ENCODE results near the gene ARL15. TPM values are rescaled to one million over a fixed set of nuclear protein-coding genes. Genes with fewer than 3 reads are reported as not detected.
A peak's percentile ranks its signal among the peaks of the same experiment; 100 is the strongest.
"Not testable (repeated sequence)": the region's sequence is repeated elsewhere in the genome, so short reads cannot be mapped to it uniquely, and the experiment has no call there.

The ARL15 gene
- total RNA-seq = 1 to 10 TPM; 5.4 to 6.3 (median 6.1) TPM

DNA sequence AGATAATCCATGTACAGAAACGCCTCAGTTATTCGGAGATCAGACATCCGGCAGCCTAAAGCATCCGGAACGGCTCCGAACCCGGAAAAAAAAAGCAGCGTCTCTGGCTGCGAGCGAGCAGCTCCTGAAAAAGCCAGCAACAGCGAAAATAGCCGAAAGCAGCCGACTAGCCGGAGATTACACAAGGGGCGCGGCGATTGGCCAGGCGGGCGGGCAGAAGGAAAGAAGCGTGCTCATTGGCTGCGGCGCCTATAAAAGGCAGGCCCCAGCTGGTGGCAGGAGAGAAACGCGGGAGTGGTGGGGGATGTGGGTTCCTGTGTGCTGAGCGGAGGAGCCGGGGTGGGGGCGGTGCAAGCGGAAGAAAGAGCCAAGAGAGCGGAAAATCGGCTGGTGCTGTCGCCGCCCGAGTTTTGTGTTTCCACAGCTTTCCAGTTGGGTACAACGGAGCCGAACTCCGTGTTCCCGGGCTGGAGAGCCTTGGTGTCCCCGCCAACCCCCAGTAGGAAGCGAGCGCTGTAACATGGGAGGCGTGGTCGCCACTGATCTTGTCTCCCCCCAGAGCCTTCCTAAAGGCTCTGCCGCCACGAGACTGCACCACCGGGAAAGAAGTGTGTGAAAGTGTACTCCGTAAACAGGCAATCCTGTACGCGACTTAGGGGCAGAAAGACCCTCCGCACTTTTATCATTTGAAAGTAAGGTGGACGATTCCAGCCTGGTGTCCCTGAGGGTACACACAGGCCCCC lies at the start of gene ARL15:
Gene ARL15 (minus strand): TSS at position 141 of the 743 bp plus-strand sequence.
- peaks cover 22% of the 10 kb centered on the region for H3K4me1 Mint-ChIP-seq (ENCODE audit: low read depth)
- no peaks in the 10 kb centered on the region for H3K36me3 Mint-ChIP-seq (ENCODE audit: insufficient read depth)
- peaks cover 11% of the 10 kb centered on the region for H3K27me3 Mint-ChIP-seq (ENCODE audit: low read depth)
- DNase-seq (peak; percentile 97), ATAC-seq (peak; percentile 94 to 97)
- H3K4me3 Mint-ChIP-seq = peak within 1 kb of the TSS; percentile 92
- no peaks in the 10 kb centered on the region for H3K9me3 Mint-ChIP-seq

DNA sequence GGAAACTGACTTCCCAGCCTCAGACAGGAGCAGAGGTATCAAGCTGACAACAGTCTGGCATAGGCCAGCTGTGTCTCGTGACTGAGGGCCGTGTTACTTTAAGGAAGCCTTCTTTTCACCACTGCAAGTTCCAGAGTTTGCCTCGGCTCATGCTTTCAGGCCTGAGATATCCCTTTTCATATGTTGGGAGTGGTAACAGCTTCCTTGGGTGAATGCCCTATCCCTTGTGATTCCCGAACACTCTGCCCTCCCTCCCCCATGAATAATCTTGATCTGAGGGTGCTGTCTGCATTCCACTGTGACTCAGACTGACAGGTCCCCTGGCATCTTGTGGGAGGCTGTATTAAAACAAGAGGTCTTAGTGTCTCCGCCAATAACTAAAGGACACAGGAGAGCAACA lies 49.7 kb upstream of the ARL15 start:
- Mint-ChIP-seq H3K4me1 (ENCODE audit: low read depth) (no peaks in the 10 kb centered on the region), H3K9me3 (no peaks in the 10 kb centered on the region), H3K4me3 (no peak overlapping the region), H3K36me3 (ENCODE audit: insufficient read depth) (no peaks in the 10 kb centered on the region), H3K27me3 (ENCODE audit: low read depth) (peaks cover 17% of the 10 kb centered on the region)
- ATAC-seq = no peak
- no peak for DNase-seq

DNA sequence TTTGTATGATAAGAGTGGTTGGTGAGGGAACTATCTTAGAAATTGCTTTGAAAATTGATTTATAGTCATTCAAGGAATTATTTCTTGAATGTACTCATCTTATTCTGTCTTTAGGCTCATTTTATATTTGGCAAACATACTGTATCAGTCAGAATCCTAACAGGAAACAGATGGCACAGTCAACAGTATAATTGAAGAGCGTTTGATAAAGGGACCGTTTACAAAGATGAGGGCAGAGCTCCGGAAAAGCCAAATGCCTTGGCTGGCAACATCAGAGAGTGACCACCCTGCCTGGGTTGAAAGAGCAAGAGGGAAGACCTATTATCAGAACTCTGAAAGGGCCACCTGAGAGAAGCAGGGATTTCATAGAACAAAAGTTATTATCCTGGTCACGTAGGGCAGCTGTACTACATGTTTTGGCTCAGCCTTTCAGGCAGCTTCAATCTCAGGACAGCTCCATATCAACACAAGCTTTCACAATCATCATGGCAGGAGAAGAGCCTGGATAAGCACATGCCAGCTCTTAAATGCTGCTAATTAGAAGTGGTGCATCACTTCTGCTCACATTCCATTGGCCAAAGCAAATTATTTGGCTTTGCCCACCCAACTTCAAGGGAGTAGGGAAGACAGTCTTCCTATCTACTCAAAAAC lies 47.2 kb upstream of the ARL15 start:
- H3K9me3 Mint-ChIP-seq = peaks cover 12% of the 10 kb centered on the region
- ATAC-seq (no peak), DNase-seq (no peak)
- H3K36me3 Mint-ChIP-seq (ENCODE audit: insufficient read depth) = no peaks in the 10 kb centered on the region
- peaks cover 13% of the 10 kb centered on the region for H3K27me3 Mint-ChIP-seq (ENCODE audit: low read depth)
- no peaks in the 10 kb centered on the region for H3K4me1 Mint-ChIP-seq (ENCODE audit: low read depth)
- no peak overlapping the region for H3K4me3 Mint-ChIP-seq

DNA sequence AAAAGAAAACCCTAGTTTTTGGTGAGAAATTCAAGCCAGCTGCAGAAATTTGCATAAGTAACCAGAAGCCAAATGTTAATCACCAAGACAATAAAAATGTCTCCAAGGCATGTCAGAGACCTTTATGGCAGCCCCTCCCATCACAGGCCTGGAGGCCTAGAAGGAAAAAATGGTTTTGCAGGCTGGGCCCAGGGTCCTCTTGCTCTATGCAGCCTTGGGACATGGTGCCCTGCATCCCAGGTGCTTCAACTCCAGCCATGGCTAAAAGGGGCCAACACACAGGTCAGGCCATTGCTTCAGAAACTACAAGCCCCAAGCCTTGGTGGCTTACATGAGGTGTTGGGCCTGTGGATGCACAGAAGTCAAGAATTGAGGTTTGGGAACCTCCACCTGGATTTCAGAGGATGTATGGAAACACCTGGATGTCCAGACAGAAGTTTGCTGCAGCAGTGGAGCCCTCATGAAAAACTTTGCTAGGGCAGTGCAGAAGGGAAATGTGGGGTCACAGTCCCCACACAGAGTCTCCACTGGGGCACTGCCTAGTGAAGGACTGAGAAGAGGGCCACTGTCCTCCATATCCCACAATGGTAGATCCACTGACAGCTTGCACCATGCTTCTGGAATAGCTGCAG lies 43.7 kb upstream of the ARL15 start:
- ATAC-seq = not testable (repeated sequence)

GRCh38 chr5:54352580-54352979 lies 42.2 kb upstream of the ARL15 start:
- not testable (repeated sequence) for H3K27me3 Mint-ChIP-seq (ENCODE audit: low read depth); DNase-seq; H3K4me3 Mint-ChIP-seq; H3K36me3 Mint-ChIP-seq (ENCODE audit: insufficient read depth); H3K4me1 Mint-ChIP-seq (ENCODE audit: low read depth); ATAC-seq
- H3K9me3 Mint-ChIP-seq = peaks cover 13% of the 10 kb centered on the region

More for the DNA sequence above, 43.7 kb upstream of the ARL15 start:
- not testable (repeated sequence) for H3K36me3 Mint-ChIP-seq (ENCODE audit: insufficient read depth); H3K27me3 Mint-ChIP-seq (ENCODE audit: low read depth); H3K4me3 Mint-ChIP-seq; DNase-seq; H3K4me1 Mint-ChIP-seq (ENCODE audit: low read depth)
- peaks cover 13% of the 10 kb centered on the region for H3K9me3 Mint-ChIP-seq

DNA sequence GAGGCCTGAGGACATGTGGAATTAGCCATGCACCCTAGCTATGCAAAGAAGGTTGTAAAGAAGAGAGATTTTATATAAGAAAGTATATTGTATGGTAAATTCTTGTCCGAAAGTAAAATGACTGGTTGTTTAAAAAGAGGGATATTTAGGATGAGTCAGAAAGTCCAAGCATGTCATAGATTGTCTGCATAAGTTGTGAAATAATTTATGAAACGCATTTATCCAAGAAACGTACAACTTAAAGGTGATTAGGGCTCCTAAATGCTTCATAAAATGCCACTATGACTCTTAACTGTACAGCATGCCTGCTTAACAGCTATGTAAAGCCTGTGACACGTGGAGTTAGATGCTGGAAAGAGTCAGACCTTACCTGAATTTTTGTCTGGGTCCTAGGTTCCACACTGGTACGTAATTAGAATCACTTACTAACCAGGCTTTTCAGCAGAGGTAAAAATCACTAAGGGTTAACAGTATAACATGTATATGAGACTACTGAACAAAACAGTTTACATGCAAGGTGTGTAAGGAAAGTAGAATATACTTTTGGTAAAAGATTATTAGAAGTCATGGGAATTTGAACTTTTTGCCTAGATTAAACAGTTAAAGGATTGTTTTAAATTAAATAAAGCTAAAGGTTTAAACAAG lies 37.0 kb upstream of the ARL15 start:
- no peak for ATAC-seq
- H3K36me3 Mint-ChIP-seq (ENCODE audit: insufficient read depth) = no peaks in the 10 kb centered on the region
- DNase-seq = no peak
- no peaks in the 10 kb centered on the region for H3K27me3 Mint-ChIP-seq (ENCODE audit: low read depth)
- peaks cover 8% of the 10 kb centered on the region for H3K9me3 Mint-ChIP-seq
- no peak overlapping the region for H3K4me3 Mint-ChIP-seq
- H3K4me1 Mint-ChIP-seq (ENCODE audit: low read depth) = no peaks in the 10 kb centered on the region

DNA sequence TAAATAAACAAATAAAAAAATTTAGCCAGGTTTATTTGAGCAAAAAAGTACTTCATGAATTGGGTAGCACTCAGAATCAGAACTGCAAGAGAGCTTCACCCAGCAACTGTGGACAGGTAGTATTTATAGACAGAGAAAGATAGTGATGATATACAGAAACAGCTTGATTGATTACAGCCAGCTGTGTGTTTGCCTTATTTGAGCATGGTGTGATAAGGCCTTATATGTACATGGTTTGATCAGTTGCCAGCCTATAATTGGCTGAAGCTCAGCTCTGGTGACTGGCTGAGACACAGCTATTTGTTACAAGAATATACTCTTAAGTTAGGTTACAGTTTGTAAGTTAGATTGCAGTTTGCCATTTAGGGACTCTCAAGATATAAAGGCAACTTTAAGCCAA lies 34.3 kb upstream of the ARL15 start:
- ATAC-seq (no peak), DNase-seq (no peak)
- H3K9me3 Mint-ChIP-seq = peaks cover 8% of the 10 kb centered on the region
- peaks cover 1% of the 10 kb centered on the region for H3K27me3 Mint-ChIP-seq (ENCODE audit: low read depth)
- H3K36me3 Mint-ChIP-seq (ENCODE audit: insufficient read depth) = no peaks in the 10 kb centered on the region
- no peak overlapping the region for H3K4me3 Mint-ChIP-seq
- H3K4me1 Mint-ChIP-seq (ENCODE audit: low read depth) = no peaks in the 10 kb centered on the region

DNA sequence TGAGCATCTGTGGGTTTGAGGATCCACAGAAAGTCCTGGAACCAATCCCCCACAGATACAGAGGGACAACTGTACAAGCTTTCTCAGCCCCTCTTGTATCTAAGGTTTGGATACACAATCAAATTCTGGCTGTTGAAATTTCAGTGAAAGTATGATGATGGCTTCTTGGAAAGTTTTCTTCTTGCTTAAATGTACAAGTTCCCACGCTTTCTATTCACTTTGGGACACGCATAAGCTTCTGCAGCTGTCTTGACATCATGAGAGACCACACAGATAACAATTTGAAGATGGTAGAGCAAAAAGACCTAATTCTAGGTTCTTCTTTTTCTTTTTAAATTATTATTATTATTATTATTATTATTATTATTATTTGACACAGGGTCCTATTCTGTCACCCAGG lies 31.6 kb upstream of the ARL15 start:
- Mint-ChIP-seq H3K4me1 (ENCODE audit: low read depth) (no peaks in the 10 kb centered on the region), H3K9me3 (peaks cover 19% of the 10 kb centered on the region), H3K27me3 (ENCODE audit: low read depth) (peaks cover 1% of the 10 kb centered on the region), H3K4me3 (no peak overlapping the region), H3K36me3 (ENCODE audit: insufficient read depth) (no peaks in the 10 kb centered on the region)
- no peak for DNase-seq
- ATAC-seq = no peak

DNA sequence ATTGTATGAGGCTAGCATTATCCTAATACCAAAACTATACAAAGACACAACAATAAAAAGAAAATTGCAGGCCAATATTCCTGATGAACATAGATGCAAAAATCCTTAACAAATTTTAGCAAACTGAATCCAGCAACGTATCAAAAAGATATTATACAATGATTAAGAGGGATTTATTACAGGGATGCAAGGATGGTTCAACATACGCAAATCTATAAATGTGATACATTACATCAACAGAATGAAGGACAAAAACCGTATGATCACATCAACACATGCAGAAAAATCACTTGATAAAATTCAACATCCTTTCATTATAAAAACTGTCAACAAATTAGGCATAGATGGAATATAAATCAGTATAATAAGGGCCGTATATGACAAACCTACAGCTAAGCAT lies 27.1 kb upstream of the ARL15 start:
- Mint-ChIP-seq H3K36me3 (ENCODE audit: insufficient read depth) (no peaks in the 10 kb centered on the region), H3K4me1 (ENCODE audit: low read depth) (no peaks in the 10 kb centered on the region), H3K4me3 (no peak overlapping the region), H3K27me3 (ENCODE audit: low read depth) (peaks cover 1% of the 10 kb centered on the region), H3K9me3 (peaks cover 39% of the 10 kb centered on the region)
- no peak for ATAC-seq
- no peak for DNase-seq

- DNase-seq = no peak
- no peak overlapping the region for H3K4me3 Mint-ChIP-seq
- peaks cover 14% of the 10 kb centered on the region for H3K27me3 Mint-ChIP-seq (ENCODE audit: low read depth)
- ATAC-seq = no peak
- H3K9me3 Mint-ChIP-seq = peaks cover 29% of the 10 kb centered on the region
- no peaks in the 10 kb centered on the region for H3K4me1 Mint-ChIP-seq (ENCODE audit: low read depth)
- no peaks in the 10 kb centered on the region for H3K36me3 Mint-ChIP-seq (ENCODE audit: insufficient read depth)
These were observed 22.3 kb upstream of the ARL15 start for GRCh38 chr5:54332720-54333119.

DNA sequence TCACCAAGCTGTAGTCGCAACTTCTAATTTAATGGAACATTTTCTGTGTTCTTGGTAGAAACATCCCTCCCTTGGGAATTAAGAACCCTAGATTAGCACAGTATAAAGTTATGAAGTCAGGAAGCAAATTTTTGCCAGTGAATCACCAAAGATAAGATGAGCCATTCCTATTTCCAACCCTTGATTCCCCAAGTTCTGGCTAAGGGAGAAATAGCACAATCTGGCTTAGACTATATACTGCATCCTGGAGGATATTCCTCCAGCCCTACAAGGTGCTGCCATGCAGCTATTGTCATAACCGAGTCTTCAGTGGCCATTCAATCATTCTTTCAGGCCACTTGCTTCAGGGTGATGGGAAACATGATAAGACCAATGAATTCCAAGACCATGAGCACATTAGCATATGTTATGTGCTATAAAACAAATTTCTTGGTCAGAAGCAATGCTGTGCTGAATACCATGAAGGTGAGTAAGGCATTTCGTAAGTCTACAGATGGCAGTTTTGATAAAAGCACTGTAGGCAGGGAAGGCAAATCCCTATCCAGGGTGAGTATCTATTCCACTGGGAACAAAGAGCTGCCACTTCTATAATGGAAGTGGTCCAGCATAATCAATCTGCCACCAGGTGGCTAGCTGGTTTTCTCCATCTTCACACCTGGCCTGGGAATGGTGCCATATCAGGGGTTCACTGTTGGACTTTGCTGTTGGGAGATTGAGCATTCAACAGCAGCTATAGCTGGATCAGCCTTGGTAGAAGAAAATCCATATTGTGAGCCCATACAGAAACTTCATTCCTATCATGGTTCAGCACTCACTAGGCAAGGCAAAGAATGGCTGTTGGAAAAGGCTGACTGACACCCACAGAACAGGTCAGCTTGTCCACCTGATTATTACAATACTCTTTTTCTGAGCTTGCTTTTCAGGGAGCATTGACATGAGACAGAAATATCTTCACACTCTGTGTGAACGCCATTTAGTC lies 19.6 kb upstream of the ARL15 start:
- DNase-seq (no peak), ATAC-seq (no peak)
- Mint-ChIP-seq H3K9me3 (peaks cover 6% of the 10 kb centered on the region), H3K4me1 (ENCODE audit: low read depth) (no peaks in the 10 kb centered on the region), H3K27me3 (ENCODE audit: low read depth) (peaks cover 14% of the 10 kb centered on the region), H3K36me3 (ENCODE audit: insufficient read depth) (no peaks in the 10 kb centered on the region), H3K4me3 (no peak overlapping the region)

DNA sequence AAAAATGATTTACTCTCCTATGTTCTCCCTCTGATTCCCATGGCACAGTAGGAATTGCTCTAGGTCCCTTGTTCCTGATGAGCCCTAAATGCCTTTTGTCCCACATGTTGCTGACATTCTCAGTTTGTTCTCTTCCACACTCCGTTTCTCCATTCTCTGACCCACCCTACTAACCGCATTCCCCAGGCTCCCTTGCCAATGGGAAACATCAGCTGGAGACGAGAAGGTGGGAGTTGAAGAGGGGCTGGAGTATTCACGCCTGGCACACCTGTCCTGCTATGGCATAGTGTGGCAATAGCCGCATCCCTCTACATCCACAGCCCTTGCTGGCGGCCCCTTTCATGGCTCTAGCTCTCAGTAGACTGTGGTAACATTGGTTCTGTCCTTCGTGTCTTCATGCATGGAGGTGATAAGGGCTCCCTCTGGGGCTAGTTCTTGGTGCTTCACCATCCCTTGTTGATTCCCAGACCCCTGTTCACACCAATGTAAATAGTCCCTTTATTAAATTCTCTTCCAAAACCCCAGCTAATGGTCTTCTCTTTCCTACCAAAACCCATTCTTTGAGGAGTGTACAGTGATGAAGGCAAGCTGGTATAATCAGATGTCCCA lies 16.4 kb upstream of the ARL15 start:
- Mint-ChIP-seq H3K36me3 (ENCODE audit: insufficient read depth) (no peaks in the 10 kb centered on the region), H3K27me3 (ENCODE audit: low read depth) (peaks cover 13% of the 10 kb centered on the region), H3K4me1 (ENCODE audit: low read depth) (no peaks in the 10 kb centered on the region), H3K9me3 (no peaks in the 10 kb centered on the region), H3K4me3 (no peak overlapping the region)
- no peak for ATAC-seq
- no peak for DNase-seq

- Mint-ChIP-seq H3K27me3 (ENCODE audit: low read depth) (peaks cover 9% of the 10 kb centered on the region), H3K36me3 (ENCODE audit: insufficient read depth) (no peaks in the 10 kb centered on the region), H3K4me1 (ENCODE audit: low read depth) (no peaks in the 10 kb centered on the region), H3K4me3 (no peak overlapping the region), H3K9me3 (no peaks in the 10 kb centered on the region)
- no peak for ATAC-seq
- DNase-seq = no peak
These were observed 15.4 kb upstream of the ARL15 start for GRCh38 chr5:54325610-54326311.

Measured in activated T-cell treated with anti-CD3 and anti-CD28 coated beads, Interleukin-2, amount 50 U/mL, for 4 hours (primary cell).